Stomach (tissue), 9 donors: ENCODE results near the gene GOSR2. TPM values are rescaled to one million over a fixed set of nuclear protein-coding genes. Genes with fewer than 3 reads are reported as not detected.

Source experiments
- DNase-seq, 2 donors: peaks; one replicate each; pipeline versions ENCODE4 v3.0.0 to v3.0.0-alpha.2; 2013 to 2019
- H3K27ac ChIP-seq, 5 donors: fragments of 200-600 bp in 4 of 5; sonication (generic) in 4 of 5; one replicate each; pipeline ENCODE4 v1.5.1; 2013 to 2019; ENCODE audit warnings: mild to moderate bottlenecking in 1 of 5, moderate library complexity in 1 of 5
- H3K27me3 ChIP-seq, 3 donors: fragments of 200-600 bp; sonication (generic); one replicate each; pipeline ENCODE4 v1.5.1; 2017 to 2019; ENCODE audit warnings: mixed run types in 1 of 3
- H3K36me3 ChIP-seq, 4 donors: fragments of 200-600 bp; sonication (generic); 1 replicate in 3 of 4; 2 replicates in 1 of 4; pipeline ENCODE4 v1.5.1; 2016 to 2019
- H3K4me1 ChIP-seq, 4 donors: fragments of 200-600 bp; sonication (generic); one replicate each; pipeline ENCODE4 v1.5.1; 2016 to 2019
- H3K4me3 ChIP-seq, 4 donors: fragments of 200-600 bp; sonication (generic) in 3 of 4; one replicate each; pipeline ENCODE4 v1.5.1; 2016 to 2019; ENCODE audit warnings: mild to moderate bottlenecking in 1 of 4
- H3K9me3 ChIP-seq, 4 donors: fragments of 200-600 bp; sonication (generic); one replicate each; pipeline ENCODE4 v1.5.1; 2016 to 2019
- EP300 ChIP-seq: sonication (generic); formaldehyde crosslinking; IDR thresholded peaks from one replicate; pipeline ENCODE4 v1.6.1; 2017; ENCODE audit warnings: antibody characterized with exemption
- POLR2A ChIP-seq, 4 donors: fragments of 450-650 bp; IDR thresholded peaks; one replicate each; pipeline ENCODE4 v1.6.1; 2016; ENCODE audit warnings: antibody characterized with exemption in 4 of 4, control low read depth in 2 of 4, mild to moderate bottlenecking in 1 of 4, moderate library complexity in 1 of 4
- POLR2AphosphoS5 ChIP-seq, 3 donors: sonication (generic); formaldehyde crosslinking; IDR thresholded peaks; one replicate each; pipeline ENCODE4 v1.6.1; 2016; ENCODE audit warnings: antibody characterized with exemption in 3 of 3
- WGBS, 5 donors: extraction: QIAGEN DNeasy Blood & Tissue Kit in 3 of 5; methylation state at CpG; one replicate each; pipeline versions ENCODE4 v1.1.5 to v1.1.7; 2013 to 2018; 5-methylcytosine and 5-hydroxymethylcytosine counted together
- intact Hi-C: fragments of 100-400 bp; cut with DNase I; formaldehyde crosslinking; loops from one replicate; pipeline ENCODE4 v1.15.1; 2023; ENCODE audit warnings: low total_unique reads
- polyA plus RNA-seq, 3 donors: library from polyadenylated mRNA; stranded (reverse); fragments of 200-250 nt; gene quantifications; one replicate each; pipeline ENCODE4 v1.2.3, GENCODE V29; 2013
- small RNA-seq, 4 donors: library from RNA; depleted of rRNA; stranded (forward); fragments of <200 nt; gene quantifications; one replicate each; pipeline ENCODE3, GENCODE V24; 2016
- total RNA-seq, 5 donors: library from RNA; depleted of rRNA; stranded (reverse); fragments of >200 nt; gene quantifications; one replicate each; pipeline versions ENCODE4 v1.1.0 to v1.2.3, GENCODE V29; 2014 to 2016
- TF ChIP-seq, protein P1 (sequence below), 7 experiments: fragments of 450-650 bp in 4 of 7; fragments of 200-600 bp in 3 of 7; sonication (generic) in 3 of 7; IDR thresholded peaks; one replicate each; pipeline ENCODE4 v1.5.1; 2016 to 2019; ENCODE audit warnings: antibody characterized with exemption in 7 of 7, control low read depth in 2 of 7, mild to moderate bottlenecking in 1 of 7
- donor health status: healthy with polysubstance abuse.
- donor health status: Bipolar disorder and iron deficiency.
- donor health status: healthy.

GOSR2 gene
- total and polyA plus RNA-seq, 8 donors = 15.3 to 84.0 (median 31.9) TPM

DNA sequence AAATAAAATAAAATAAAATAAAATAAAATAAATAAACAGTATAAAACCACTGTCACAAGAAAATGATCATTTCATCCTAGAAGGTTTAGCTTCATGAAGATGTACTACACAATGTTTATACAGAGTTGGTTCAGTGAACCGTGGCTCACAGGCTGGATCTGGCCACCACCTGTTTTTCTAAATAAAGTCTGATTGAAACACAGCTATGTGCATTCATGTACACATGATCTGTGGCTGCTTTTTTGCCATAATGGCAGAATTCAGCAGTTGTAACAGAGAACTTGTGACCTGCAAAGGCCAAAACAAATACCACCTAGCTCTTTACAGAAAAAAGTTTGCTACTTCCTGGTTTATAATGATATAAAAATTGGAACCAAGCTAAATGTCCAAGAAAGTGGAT, 68.7 kb downstream of the GOSR2 start:
- H3K4me1 ChIP-seq = no peaks in the 10 kb centered on the region
- no peak for DNase-seq
- H3K27me3 ChIP-seq = no peaks in the 10 kb centered on the region
- no peak overlapping the region for H3K27ac ChIP-seq
- H3K36me3 ChIP-seq = no peaks in the 10 kb centered on the region
- intact Hi-C loops = no loop called here
- 32 to 56% (median 46%) methylated on average over 1 of the region's 1 CpG for WGBS, 5 donors
- no peaks in the 10 kb centered on the region for H3K9me3 ChIP-seq
- TF ChIP-seq, protein P1, sequence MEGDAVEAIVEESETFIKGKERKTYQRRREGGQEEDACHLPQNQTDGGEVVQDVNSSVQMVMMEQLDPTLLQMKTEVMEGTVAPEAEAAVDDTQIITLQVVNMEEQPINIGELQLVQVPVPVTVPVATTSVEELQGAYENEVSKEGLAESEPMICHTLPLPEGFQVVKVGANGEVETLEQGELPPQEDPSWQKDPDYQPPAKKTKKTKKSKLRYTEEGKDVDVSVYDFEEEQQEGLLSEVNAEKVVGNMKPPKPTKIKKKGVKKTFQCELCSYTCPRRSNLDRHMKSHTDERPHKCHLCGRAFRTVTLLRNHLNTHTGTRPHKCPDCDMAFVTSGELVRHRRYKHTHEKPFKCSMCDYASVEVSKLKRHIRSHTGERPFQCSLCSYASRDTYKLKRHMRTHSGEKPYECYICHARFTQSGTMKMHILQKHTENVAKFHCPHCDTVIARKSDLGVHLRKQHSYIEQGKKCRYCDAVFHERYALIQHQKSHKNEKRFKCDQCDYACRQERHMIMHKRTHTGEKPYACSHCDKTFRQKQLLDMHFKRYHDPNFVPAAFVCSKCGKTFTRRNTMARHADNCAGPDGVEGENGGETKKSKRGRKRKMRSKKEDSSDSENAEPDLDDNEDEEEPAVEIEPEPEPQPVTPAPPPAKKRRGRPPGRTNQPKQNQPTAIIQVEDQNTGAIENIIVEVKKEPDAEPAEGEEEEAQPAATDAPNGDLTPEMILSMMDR (IDR thresholded peaks at IDR 0.05) = no peak
- TF ChIP-seq POLR2AphosphoS5 (IDR thresholded peaks at IDR 0.05) (no peak), EP300 (no peak), POLR2A (IDR thresholded peaks at IDR 0.05) (no peak)
- no peak overlapping the region for H3K4me3 ChIP-seq

Small RNAs within 50 kb of the gene (small RNA-seq; reads per million reads assigned to genes)
- gene MIR5089 (0 reads per million in 4 donors), gene RNU6ATAC3P (0 to 0.30 (median 0) reads per million in 4 donors)

Other genes starting within 250 kb of the GOSR2 start
- gene WNT3, start 104.5 kb upstream of the GOSR2 start, total RNA-seq = under 1 TPM in 3 of 5 donors, not detected in 2; 0.14 to 0.55 (median 0.29) TPM
- under 1 TPM; 0.31 to 0.73 (median 0.37) TPM for gene WNT3, start 104.5 kb upstream of the GOSR2 start, polyA plus RNA-seq
- not detected for gene WNT9B, start 71.6 kb upstream of the GOSR2 start, total RNA-seq
- under 1 TPM in 1 of 3 donors, not detected in 2; 0.05 TPM for gene WNT9B, start 71.6 kb upstream of the GOSR2 start, polyA plus RNA-seq
- not detected for gene RPRML, start 56.1 kb downstream of the GOSR2 start, total RNA-seq
- 1 to 10 TPM in 1 of 3 donors, under 1 TPM in 2; 0.37 to 2.4 (median 0.40) TPM for gene RPRML, start 56.1 kb downstream of the GOSR2 start, polyA plus RNA-seq